SU-DHL-6 (cell line): Measurements from ENCODE around the gene SCRN1.

Experiments used
- H2AFZ ChIP-seq: fragments of 200-600 bp; sonication (generic); 2 replicates; pipeline ENCODE4 v1.6.1; 2014; ENCODE audit warnings: low read depth, mild to moderate bottlenecking, moderate library complexity, mixed read lengths, antibody characterized with exemption, low read length; ENCODE audit not compliant: severe bottlenecking
- H3F3A ChIP-seq: fragments of 200-600 bp; shearing (Covaris generic); 2 replicates; pipeline ENCODE4 v1.6.0; 2016; ENCODE audit warnings: antibody characterized with exemption, mild to moderate bottlenecking; ENCODE audit not compliant: insufficient read depth
- H3K27ac ChIP-seq: fragments of 200-600 bp; sonication (generic); 2 replicates; pipeline ENCODE4 v1.5.1; 2016; ENCODE audit warnings: low read depth, mild to moderate bottlenecking, low read length, moderate library complexity, mixed read lengths
- H3K27me3 ChIP-seq: fragments of 200-600 bp; sonication (generic), shearing (Covaris generic); 2 replicates; pipeline ENCODE4 v1.6.0; 2014; ENCODE audit warnings: mild to moderate bottlenecking, low read length
- H3K36me3 ChIP-seq: fragments of 200-600 bp; sonication (generic); 2 replicates; pipeline ENCODE4 v1.6.1; 2014; ENCODE audit warnings: mild to moderate bottlenecking, low read length, mixed read lengths
- H3K4me2 ChIP-seq: fragments of 300-600, 200-600 bp; shearing (Covaris generic), sonication (generic); 2 replicates; pipeline ENCODE4 v1.6.0; 2014; ENCODE audit warnings: low read length, low read depth, mild to moderate bottlenecking; ENCODE audit not compliant: poor library complexity, severe bottlenecking
- H3K4me3 ChIP-seq: fragments of 200-600 bp; sonication (generic); 2 replicates; pipeline ENCODE4 v1.5.1; 2014; ENCODE audit warnings: antibody characterized with exemption, low read length, mild to moderate bottlenecking, mixed read lengths; ENCODE audit not compliant: insufficient read depth, poor library complexity, severe bottlenecking
- H3K79me2 ChIP-seq: fragments of 200-600 bp; sonication (generic); 2 replicates; pipeline ENCODE4 v1.6.1; 2014; ENCODE audit warnings: mild to moderate bottlenecking, low read length, moderate library complexity; ENCODE audit not compliant: insufficient read depth
- H3K9ac ChIP-seq: fragments of 200-600 bp; sonication (generic); 2 replicates; pipeline ENCODE4 v1.7.0; 2014; ENCODE audit warnings: mild to moderate bottlenecking, low read length
- H3K9me2 ChIP-seq: fragments of 200-600 bp; sonication (generic); replicated peaks from 2 replicates; pipeline ENCODE4 v1.6.1; 2014; ENCODE audit warnings: low read length; ENCODE audit not compliant: insufficient read depth
- H3K9me3 ChIP-seq: fragments of 200-600 bp; sonication (generic); 2 replicates; pipeline ENCODE4 v1.6.1; 2014; ENCODE audit warnings: low read length, mixed read lengths; ENCODE audit not compliant: insufficient read depth
- H4K20me1 ChIP-seq: fragments of 200-600 bp; sonication (generic); 2 replicates; pipeline ENCODE4 v1.6.1; 2014; ENCODE audit warnings: low read depth, mild to moderate bottlenecking, antibody characterized with exemption, low read length, moderate library complexity, mixed read lengths
- CTCF ChIP-seq: fragments of 200-600 bp; sonication (generic); IDR thresholded peaks from one replicate; pipeline ENCODE4 v1.5.1; 2017; ENCODE audit warnings: antibody characterized with exemption, mild to moderate bottlenecking, low read length, moderate library complexity; ENCODE audit not compliant: insufficient read depth, poor library complexity, severe bottlenecking
- EZH2phosphoT487 ChIP-seq: fragments of 200-600 bp; sonication (generic), shearing (Covaris generic); conservative IDR thresholded peaks from 2 replicates; pipeline ENCODE4 v1.6.1; 2018; ENCODE audit warnings: mild to moderate bottlenecking, antibody characterized with exemption, low read length, moderate library complexity, mixed read lengths

SCRN1 gene

DNA sequence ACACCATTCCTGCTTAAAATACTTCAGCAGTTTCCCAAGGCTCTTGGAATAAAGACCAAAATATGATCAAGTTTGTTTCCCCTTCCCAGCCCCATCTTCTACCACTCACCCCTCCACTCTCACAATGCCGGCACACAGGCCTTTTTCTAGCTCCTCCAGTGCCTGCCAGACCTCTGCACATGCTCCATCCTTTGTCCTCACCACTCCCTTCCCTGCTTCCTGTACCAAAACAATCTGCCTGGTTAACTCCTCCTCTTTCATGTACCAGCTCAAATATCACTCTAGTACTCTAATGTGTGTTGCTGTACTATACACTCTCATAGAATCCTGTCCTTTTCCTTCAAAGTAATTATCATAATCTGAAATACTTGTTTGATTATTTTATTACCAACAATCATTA lies 19.4 kb downstream of the SCRN1 start:
- H3K4me3 ChIP-seq, result no peak overlapping the region
- H4K20me1 ChIP-seq, result no peaks in the 10 kb centered on the region
- no peak overlapping the region for H3K27ac ChIP-seq
- H3F3A ChIP-seq, result no peaks in the 10 kb centered on the region
- H2AFZ ChIP-seq, result no peak overlapping the region
- H3K9ac ChIP-seq, result no peak overlapping the region
- TF ChIP-seq EZH2phosphoT487 (no peak), CTCF (no peak)
- no peaks in the 10 kb centered on the region for H3K9me3 ChIP-seq
- no peaks in the 10 kb centered on the region for H3K36me3 ChIP-seq
- no peaks in the 10 kb centered on the region for H3K9me2 ChIP-seq
- no peaks in the 10 kb centered on the region for H3K79me2 ChIP-seq
- no peak overlapping the region for H3K4me2 ChIP-seq
- H3K27me3 ChIP-seq, result no peaks in the 10 kb centered on the region

GRCh38 chr7:29969738-29970137 lies 19.9 kb downstream of the SCRN1 start:
- no peaks in the 10 kb centered on the region for H3K9me2 ChIP-seq
- no peak overlapping the region for H3K9ac ChIP-seq
- H4K20me1 ChIP-seq, result no peaks in the 10 kb centered on the region

GRCh38 chr7:29968683-29969395 lies 20.8 kb downstream of the SCRN1 start:
- Histone ChIP-seq H3K79me2 (no peaks in the 10 kb centered on the region), H3K27me3 (no peaks in the 10 kb centered on the region), H3K36me3 (no peaks in the 10 kb centered on the region), H3F3A (no peaks in the 10 kb centered on the region), H3K9me3 (no peaks in the 10 kb centered on the region), H3K4me2 (no peak overlapping the region), H2AFZ (no peak overlapping the region), H4K20me1 (no peaks in the 10 kb centered on the region), H3K4me3 (no peak overlapping the region), H3K9me2 (no peaks in the 10 kb centered on the region), H3K9ac (no peak overlapping the region), H3K27ac (no peak overlapping the region)
- TF ChIP-seq EZH2phosphoT487 (no peak), CTCF (no peak)

More at GRCh38 chr7:29969738-29970137, 19.9 kb downstream of the SCRN1 start:
- Histone ChIP-seq H3K4me3 (no peak overlapping the region), H3K36me3 (no peaks in the 10 kb centered on the region), H3K4me2 (no peak overlapping the region), H2AFZ (no peak overlapping the region), H3K79me2 (no peaks in the 10 kb centered on the region), H3F3A (no peaks in the 10 kb centered on the region), H3K9me3 (no peaks in the 10 kb centered on the region), H3K27me3 (no peaks in the 10 kb centered on the region), H3K27ac (no peak overlapping the region)
- TF ChIP-seq CTCF (no peak), EZH2phosphoT487 (no peak)
